ENCODE data around the gene SLC18A3. TPM values are rescaled to one million over a fixed set of nuclear protein-coding genes. Genes with fewer than 3 reads are reported as not detected.

SLC18A3 gene
- total RNA-seq, 1 donor from 2014 or later = not detected

DNA sequence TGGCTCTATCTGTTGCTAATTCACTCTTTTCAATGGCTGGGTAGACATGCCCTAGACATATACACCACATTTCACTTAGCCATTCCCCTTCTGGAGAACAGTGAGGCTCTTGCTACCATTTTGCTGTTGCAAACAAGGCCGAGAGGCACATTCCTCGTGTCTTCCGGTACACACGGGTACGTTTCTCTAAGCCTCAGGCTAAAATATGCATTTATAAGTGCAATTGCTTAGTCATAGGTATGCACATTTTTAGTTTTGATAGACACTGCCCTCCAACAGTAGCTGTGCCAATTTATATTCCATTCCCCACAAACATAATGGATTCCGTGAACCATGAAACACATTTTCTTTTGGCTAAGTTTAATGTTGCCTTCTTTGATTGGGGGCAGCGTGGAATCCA, 16.9 kb downstream of the SLC18A3 start:
- TF ChIP-seq, protein P1, sequence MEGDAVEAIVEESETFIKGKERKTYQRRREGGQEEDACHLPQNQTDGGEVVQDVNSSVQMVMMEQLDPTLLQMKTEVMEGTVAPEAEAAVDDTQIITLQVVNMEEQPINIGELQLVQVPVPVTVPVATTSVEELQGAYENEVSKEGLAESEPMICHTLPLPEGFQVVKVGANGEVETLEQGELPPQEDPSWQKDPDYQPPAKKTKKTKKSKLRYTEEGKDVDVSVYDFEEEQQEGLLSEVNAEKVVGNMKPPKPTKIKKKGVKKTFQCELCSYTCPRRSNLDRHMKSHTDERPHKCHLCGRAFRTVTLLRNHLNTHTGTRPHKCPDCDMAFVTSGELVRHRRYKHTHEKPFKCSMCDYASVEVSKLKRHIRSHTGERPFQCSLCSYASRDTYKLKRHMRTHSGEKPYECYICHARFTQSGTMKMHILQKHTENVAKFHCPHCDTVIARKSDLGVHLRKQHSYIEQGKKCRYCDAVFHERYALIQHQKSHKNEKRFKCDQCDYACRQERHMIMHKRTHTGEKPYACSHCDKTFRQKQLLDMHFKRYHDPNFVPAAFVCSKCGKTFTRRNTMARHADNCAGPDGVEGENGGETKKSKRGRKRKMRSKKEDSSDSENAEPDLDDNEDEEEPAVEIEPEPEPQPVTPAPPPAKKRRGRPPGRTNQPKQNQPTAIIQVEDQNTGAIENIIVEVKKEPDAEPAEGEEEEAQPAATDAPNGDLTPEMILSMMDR (IDR thresholded peaks at IDR 0.05) = no peak
- Histone ChIP-seq H3K27me3 (no peaks in the 10 kb centered on the region), H3K27ac (no peak overlapping the region), H3K36me3 (no peaks in the 10 kb centered on the region), H3K4me1 (no peaks in the 10 kb centered on the region), H3K9me3 (no peaks in the 10 kb centered on the region), H3K4me3 (no peak overlapping the region)
- no peak for DNase-seq (ENCODE audit: low spot score in 2 of 2)
- intact Hi-C loops (cut with DNase I) = no loop called here

DNA sequence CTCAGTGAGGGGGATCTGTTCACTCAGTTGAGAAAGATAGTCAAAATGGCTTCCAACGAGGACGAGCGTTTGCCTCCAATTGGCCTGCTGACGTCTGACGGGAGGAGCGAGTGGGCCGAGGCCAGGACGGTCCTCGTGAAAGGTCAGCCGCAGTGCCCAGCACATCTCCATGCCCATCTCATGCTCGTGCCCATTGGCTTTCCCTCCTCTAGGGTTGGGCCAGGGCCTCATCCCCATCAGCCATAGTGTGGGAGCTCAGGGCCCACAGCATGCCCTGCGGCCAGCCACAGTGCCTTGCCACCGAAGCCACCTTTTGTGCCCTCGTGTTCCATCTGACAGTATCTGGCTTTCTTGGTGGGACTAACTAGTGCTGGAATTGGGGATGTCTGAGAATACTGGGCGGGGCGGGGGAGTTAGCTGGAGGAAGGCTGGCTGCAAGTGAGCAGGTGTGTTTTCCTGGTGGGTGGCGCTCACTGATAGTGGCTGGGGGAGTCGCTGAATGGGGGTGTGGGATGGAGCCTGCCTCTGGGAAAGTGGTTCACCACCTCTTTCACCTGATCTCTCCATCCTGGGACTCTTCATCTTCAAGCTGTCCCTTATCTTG, 17.6 kb downstream of the SLC18A3 start:
- no peaks in the 10 kb centered on the region for H3K27me3 ChIP-seq
- intact Hi-C loops (cut with DNase I) = no loop called here
- H3K36me3 ChIP-seq = no peaks in the 10 kb centered on the region
- H3K4me1 ChIP-seq = no peaks in the 10 kb centered on the region
- H3K4me3 ChIP-seq = no peak overlapping the region
- H3K27ac ChIP-seq = no peak overlapping the region
- no peaks in the 10 kb centered on the region for H3K9me3 ChIP-seq
- DNase-seq (ENCODE audit: low spot score in 2 of 2) = no peak
- TF ChIP-seq, protein P1 (IDR thresholded peaks at IDR 0.05) = no peak

DNA sequence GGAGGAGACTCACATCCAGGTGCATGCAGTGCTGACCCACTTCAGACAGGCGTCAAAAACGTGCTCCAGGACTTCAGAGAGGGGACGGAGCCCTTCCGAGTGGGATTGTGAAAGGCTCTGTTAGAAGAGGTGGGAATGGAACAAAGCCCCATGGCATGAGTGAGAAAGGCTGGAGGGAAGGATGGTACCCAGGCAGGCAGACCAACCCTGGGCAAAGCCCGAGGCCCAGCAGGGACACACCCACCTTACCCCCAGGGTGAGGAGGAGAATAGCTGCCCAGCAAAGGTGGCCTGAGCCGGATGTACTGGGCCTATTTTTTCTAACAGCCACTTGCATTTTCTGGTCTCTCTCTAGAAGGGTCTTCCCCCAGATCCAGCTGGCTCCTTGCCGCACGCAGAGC, 18.5 kb downstream of the SLC18A3 start:
- no peaks in the 10 kb centered on the region for H3K36me3 ChIP-seq
- intact Hi-C loops (cut with DNase I) = no loop called here
- H3K27me3 ChIP-seq = no peaks in the 10 kb centered on the region
- H3K4me3 ChIP-seq = no peak overlapping the region
- H3K4me1 ChIP-seq = no peaks in the 10 kb centered on the region
- TF ChIP-seq, protein P1 (IDR thresholded peaks at IDR 0.05) = no peak
- H3K9me3 ChIP-seq = no peaks in the 10 kb centered on the region
- no peak for DNase-seq (ENCODE audit: low spot score in 2 of 2)
- H3K27ac ChIP-seq = no peak overlapping the region

GRCh38 chr10:49629431-49629881, 19.3 kb downstream of the SLC18A3 start:
- Histone ChIP-seq H3K36me3 (no peaks in the 10 kb centered on the region), H3K4me1 (no peaks in the 10 kb centered on the region), H3K4me3 (no peak overlapping the region), H3K9me3 (no peaks in the 10 kb centered on the region), H3K27me3 (no peaks in the 10 kb centered on the region), H3K27ac (no peak overlapping the region)
- no peak for DNase-seq (ENCODE audit: low spot score in 2 of 2)
- intact Hi-C loops (cut with DNase I) = no loop called here
- TF ChIP-seq, protein P1 (IDR thresholded peaks at IDR 0.05) = no peak

DNA sequence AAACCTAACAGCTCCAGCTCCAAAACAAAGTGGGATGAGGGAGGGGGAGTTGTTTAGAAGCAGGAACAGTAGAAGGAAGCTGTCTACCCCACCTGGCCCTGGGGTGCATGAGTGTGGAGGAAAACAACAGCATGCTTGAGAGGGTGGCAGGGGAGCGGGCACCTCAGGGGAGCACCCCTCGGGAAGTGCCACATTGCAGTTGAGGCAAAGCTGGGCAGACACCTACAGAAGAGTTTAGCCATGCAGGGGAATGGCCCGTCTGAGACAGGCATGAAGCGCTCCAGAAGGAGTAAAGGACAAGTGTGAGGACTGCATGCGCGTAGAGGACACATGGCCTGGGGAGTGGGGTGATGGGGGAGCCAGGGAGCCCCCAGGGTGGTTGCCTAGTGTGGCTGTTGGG, 21.9 kb downstream of the SLC18A3 start:
- Histone ChIP-seq H3K9me3 (no peaks in the 10 kb centered on the region), H3K27ac (no peak overlapping the region), H3K27me3 (no peaks in the 10 kb centered on the region), H3K4me3 (no peak overlapping the region), H3K36me3 (no peaks in the 10 kb centered on the region), H3K4me1 (no peaks in the 10 kb centered on the region)
- peak in 1 of 2 donors; percentile 38 for DNase-seq (ENCODE audit: low spot score in 2 of 2)
- TF ChIP-seq, protein P1 (IDR thresholded peaks at IDR 0.05) = no peak
- intact Hi-C loops (cut with DNase I) = no loop called here
